T-helper 9 cell (primary cell): ENCODE measurements around the gene PRRX1.

Source experiments
- DNase-seq: peaks from one replicate; pipeline ENCODE4 v3.0.0-alpha.2; 2020

PRRX1 gene

GRCh38 chr1:170664828-170665612 is 1.1 kb downstream of the PRRX1 start:
- no peak for DNase-seq

GRCh38 chr1:170665629-170666028 is 1.7 kb downstream of the PRRX1 start:
- DNase-seq: no peak

GRCh38 chr1:170666541-170667254 is 2.8 kb downstream of the PRRX1 start:
- DNase-seq: no peak

GRCh38 chr1:170668209-170669106 is 4.5 kb downstream of the PRRX1 start:
- DNase-seq: no peak

- DNase-seq: no peak
Observed at GRCh38 chr1:170669107-170669445, 5.1 kb downstream of the PRRX1 start.

- no peak for DNase-seq
Observed at GRCh38 chr1:170669586-170670530, 5.9 kb downstream of the PRRX1 start.

- DNase-seq: no peak
Observed at GRCh38 chr1:170670802-170671628, 7.1 kb downstream of the PRRX1 start.

- no peak for DNase-seq
Observed at GRCh38 chr1:170671629-170671963, 7.7 kb downstream of the PRRX1 start.

- no peak for DNase-seq
Observed at GRCh38 chr1:170672316-170672715, 8.4 kb downstream of the PRRX1 start.

- DNase-seq: no peak
Observed at GRCh38 chr1:170674239-170674638, 10.3 kb downstream of the PRRX1 start.

- no peak for DNase-seq
Observed at GRCh38 chr1:170674986-170675385, 11.1 kb downstream of the PRRX1 start.

- no peak for DNase-seq
Observed at GRCh38 chr1:170675865-170676264, 11.9 kb downstream of the PRRX1 start.

GRCh38 chr1:170676628-170677027 is 12.7 kb downstream of the PRRX1 start:
- DNase-seq: no peak

GRCh38 chr1:170678027-170678600 is 14.2 kb downstream of the PRRX1 start:
- DNase-seq: no peak

- DNase-seq: no peak
Observed at GRCh38 chr1:170680428-170680827, 16.5 kb downstream of the PRRX1 start.

- no peak for DNase-seq
Observed at GRCh38 chr1:170682169-170682568, 18.2 kb downstream of the PRRX1 start.

- DNase-seq: no peak
Observed at GRCh38 chr1:170682809-170683208, 18.9 kb downstream of the PRRX1 start.

- no peak for DNase-seq
Observed at GRCh38 chr1:170685166-170685565, 21.2 kb downstream of the PRRX1 start.

GRCh38 chr1:170686291-170686690 is 22.4 kb downstream of the PRRX1 start:
- no peak for DNase-seq

- DNase-seq: no peak
Observed at GRCh38 chr1:170687621-170688020, 23.7 kb downstream of the PRRX1 start.

GRCh38 chr1:170691258-170691657 is 27.3 kb downstream of the PRRX1 start:
- no peak for DNase-seq
